ENCODE measurements around the gene TRPM1. TPM values are rescaled to one million over a fixed set of nuclear protein-coding genes. Genes with fewer than 3 reads are reported as not detected.

TRPM1 gene
- total RNA-seq, 1 donor from 2014 or later, result not detected

GRCh38 chr15:31098953-31099740 is 2.4 kb downstream of the TRPM1 start:
- Mint-ChIP-seq H3K27ac (peak overlapping the region; percentile 1), H3K36me3 (ENCODE audit: low read depth) (no peaks in the 10 kb centered on the region), H3K27me3 (no peaks in the 10 kb centered on the region), H3K4me3 (peak overlapping the region; percentile 47), H3K9me3 (no peaks in the 10 kb centered on the region), H3K4me1 (peaks cover 35% of the 10 kb centered on the region)
- DNase-seq (no peak), ATAC-seq (ENCODE audit: low read depth) (no peak)
- no peak for TF ChIP-seq CTCF (IDR thresholded peaks at IDR 0.05)
- ChIA-PET POLR2A (interaction anchor here (0.7 kb wide), 1 partner anchor 82 kb away, joined by 3 read pairs; no protein-coding TSS in a partner anchor), CTCF (interaction anchor here (0.7 to 1.4 kb wide), 2 partner anchors 11 to 32 kb away, joined by 3 read pairs; no protein-coding TSS in a partner anchor)
- intact Hi-C loops (cut with micrococcal nuclease), result loop anchor here (2.0 kb wide), 2 partner anchors 108 to 116 kb away; partner anchors contain the start of gene MTMR10

- Mint-ChIP-seq H3K4me3 (no peak overlapping the region), H3K4me1 (peaks cover 35% of the 10 kb centered on the region), H3K36me3 (ENCODE audit: low read depth) (no peaks in the 10 kb centered on the region), H3K27ac (no peak overlapping the region), H3K27me3 (no peaks in the 10 kb centered on the region), H3K9me3 (no peaks in the 10 kb centered on the region)
- intact Hi-C loops (cut with micrococcal nuclease), result loop anchor here (2.0 kb wide), 2 partner anchors 108 to 116 kb away; partner anchors contain the start of gene MTMR10
- no peak for TF ChIP-seq CTCF (IDR thresholded peaks at IDR 0.05)
- DNase-seq (no peak), ATAC-seq (ENCODE audit: low read depth) (no peak)
- CTCF ChIA-PET, result interaction anchor here (0.7 to 1.4 kb wide), 2 partner anchors 11 to 31 kb away, joined by 3 read pairs; no protein-coding TSS in a partner anchor
- POLR2A ChIA-PET, result no interaction called here
These were observed 3.0 kb downstream of the TRPM1 start for GRCh38 chr15:31098491-31098917.

DNA sequence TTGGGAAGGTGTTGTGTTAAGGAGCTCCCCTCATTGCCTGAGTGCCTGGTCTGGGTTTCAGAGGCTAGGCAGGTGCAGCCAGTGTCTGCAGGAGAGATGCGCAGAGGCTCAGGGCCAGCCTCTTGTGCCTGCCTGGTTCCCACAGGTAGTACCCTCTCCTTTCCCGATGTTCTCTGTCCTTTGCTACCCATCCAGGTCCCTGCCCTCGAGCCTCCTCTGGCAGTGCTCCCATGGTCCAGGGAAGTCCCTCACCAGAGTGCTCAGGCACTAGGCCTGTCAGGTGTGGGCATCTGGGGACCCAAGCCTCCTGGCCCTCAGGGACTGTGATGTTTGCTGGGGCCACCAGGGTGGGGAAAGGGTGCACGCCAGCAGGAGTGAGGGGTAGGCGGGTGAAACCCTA is 5.0 kb downstream of the TRPM1 start:
- ChIA-PET CTCF (no interaction called here), POLR2A (no interaction called here)
- Mint-ChIP-seq H3K27me3 (no peaks in the 10 kb centered on the region), H3K4me3 (no peak overlapping the region), H3K4me1 (peaks cover 35% of the 10 kb centered on the region), H3K27ac (no peak overlapping the region), H3K9me3 (no peaks in the 10 kb centered on the region), H3K36me3 (ENCODE audit: low read depth) (no peaks in the 10 kb centered on the region)
- no peak for ATAC-seq (ENCODE audit: low read depth)
- intact Hi-C loops (cut with micrococcal nuclease), result no loop called here
- no peak for TF ChIP-seq CTCF (IDR thresholded peaks at IDR 0.05)
- DNase-seq, result no peak

GRCh38 chr15:31091481-31091880 is 10.0 kb downstream of the TRPM1 start:
- ChIA-PET POLR2A (no interaction called here), CTCF (no interaction called here)
- TF ChIP-seq CTCF (IDR thresholded peaks at IDR 0.05), result no peak
- Mint-ChIP-seq H3K4me3 (no peak overlapping the region), H3K36me3 (ENCODE audit: low read depth) (no peaks in the 10 kb centered on the region), H3K4me1 (peaks cover 4% of the 10 kb centered on the region), H3K27ac (no peak overlapping the region), H3K9me3 (no peaks in the 10 kb centered on the region), H3K27me3 (no peaks in the 10 kb centered on the region)
- intact Hi-C loops (cut with micrococcal nuclease), result no loop called here
- ATAC-seq (ENCODE audit: low read depth), result no peak
- no peak for DNase-seq

GRCh38 chr15:31090766-31091165 is 10.8 kb downstream of the TRPM1 start:
- Mint-ChIP-seq H3K27me3 (no peaks in the 10 kb centered on the region), H3K4me1 (peaks cover 2% of the 10 kb centered on the region), H3K4me3 (no peak overlapping the region), H3K27ac (no peak overlapping the region), H3K36me3 (ENCODE audit: low read depth) (no peaks in the 10 kb centered on the region), H3K9me3 (no peaks in the 10 kb centered on the region)
- TF ChIP-seq CTCF (IDR thresholded peaks at IDR 0.05), result no peak
- intact Hi-C loops (cut with micrococcal nuclease), result no loop called here
- ChIA-PET CTCF (no interaction called here), POLR2A (interaction anchor here (0.7 kb wide), 1 partner anchor 197 kb away, joined by 5 read pairs; no protein-coding TSS in a partner anchor)
- no peak for ATAC-seq (ENCODE audit: low read depth)
- DNase-seq, result no peak
